ENCODE data around the gene USP2.
A peak's percentile ranks its signal among the peaks of the same experiment; 100 is the strongest.

The USP2 gene

DNA sequence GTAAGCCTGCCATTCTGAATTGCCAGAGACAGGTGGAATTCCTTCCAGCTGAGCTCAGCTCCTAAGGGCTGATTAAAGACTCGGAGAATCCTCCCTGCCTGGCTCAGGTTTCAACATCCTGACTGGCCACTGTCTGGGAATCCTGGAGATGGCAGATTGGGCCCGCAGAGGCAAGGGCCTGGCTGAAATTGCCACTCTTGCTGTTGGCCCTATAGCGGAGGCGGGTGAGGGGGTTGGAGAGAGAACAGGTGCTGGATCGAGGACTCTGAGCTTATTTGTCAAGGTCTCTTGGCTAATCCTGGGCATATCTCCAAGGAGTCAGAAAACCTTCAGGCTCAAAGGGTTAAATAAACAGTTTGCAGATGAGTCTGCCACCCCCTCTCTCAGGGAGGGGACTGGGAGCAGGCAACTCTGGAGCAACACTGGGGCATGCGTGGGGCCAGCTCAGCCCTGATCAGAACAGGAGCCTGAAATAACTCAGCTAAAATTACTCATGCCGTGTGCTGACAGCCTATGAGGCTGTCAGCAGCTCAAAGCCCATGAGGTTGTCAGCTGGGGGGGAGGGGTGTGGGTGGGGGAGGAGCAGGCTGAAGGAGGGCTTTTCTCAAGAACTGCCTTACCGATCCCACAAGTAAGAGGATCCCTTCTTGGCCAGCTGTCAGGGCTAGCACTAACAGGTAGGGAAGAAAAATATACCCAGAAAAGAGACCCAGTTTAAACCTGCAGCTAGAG is 20.3 kb downstream of the USP2 start:
- DNase-seq (ENCODE audit: low read depth in 1 of 2, low spot score in 1 of 2), result peak; percentile 27 to 62
- no peak overlapping the region; the same call in 1 of the 2 replicates for H3K27ac ChIP-seq (replicated peaks)
- peaks cover 12% of the 10 kb centered on the region for H3K27me3 ChIP-seq (ENCODE audit: insufficient read depth, poor library complexity, severe bottlenecking)
- no peak for TF ChIP-seq GABPA (IDR thresholded peaks at IDR 0.05; ENCODE audit: low read depth)
- H3K4me3 ChIP-seq (replicated peaks; ENCODE audit: insufficient read depth, low read length), result no peak overlapping the region

GRCh38 chr11:119359365-119360214 is 21.9 kb downstream of the USP2 start:
- peaks cover 14% of the 10 kb centered on the region for H3K27me3 ChIP-seq (ENCODE audit: insufficient read depth, poor library complexity, severe bottlenecking)
- H3K4me3 ChIP-seq (replicated peaks; ENCODE audit: insufficient read depth, low read length), result no peak overlapping the region
- TF ChIP-seq CTCF (IDR thresholded peaks at IDR 0.05; ENCODE audit: insufficient read depth, low read length) (no peak), GABPA (IDR thresholded peaks at IDR 0.05; ENCODE audit: low read depth) (no peak), SPI1 (IDR thresholded peaks at IDR 0.05; ENCODE audit: borderline replicate concordance, low read depth) (no peak), POLR2AphosphoS5 (IDR thresholded peaks at IDR 0.05; ENCODE audit: low read depth) (no peak)
- TF ChIP-seq, protein P1, sequence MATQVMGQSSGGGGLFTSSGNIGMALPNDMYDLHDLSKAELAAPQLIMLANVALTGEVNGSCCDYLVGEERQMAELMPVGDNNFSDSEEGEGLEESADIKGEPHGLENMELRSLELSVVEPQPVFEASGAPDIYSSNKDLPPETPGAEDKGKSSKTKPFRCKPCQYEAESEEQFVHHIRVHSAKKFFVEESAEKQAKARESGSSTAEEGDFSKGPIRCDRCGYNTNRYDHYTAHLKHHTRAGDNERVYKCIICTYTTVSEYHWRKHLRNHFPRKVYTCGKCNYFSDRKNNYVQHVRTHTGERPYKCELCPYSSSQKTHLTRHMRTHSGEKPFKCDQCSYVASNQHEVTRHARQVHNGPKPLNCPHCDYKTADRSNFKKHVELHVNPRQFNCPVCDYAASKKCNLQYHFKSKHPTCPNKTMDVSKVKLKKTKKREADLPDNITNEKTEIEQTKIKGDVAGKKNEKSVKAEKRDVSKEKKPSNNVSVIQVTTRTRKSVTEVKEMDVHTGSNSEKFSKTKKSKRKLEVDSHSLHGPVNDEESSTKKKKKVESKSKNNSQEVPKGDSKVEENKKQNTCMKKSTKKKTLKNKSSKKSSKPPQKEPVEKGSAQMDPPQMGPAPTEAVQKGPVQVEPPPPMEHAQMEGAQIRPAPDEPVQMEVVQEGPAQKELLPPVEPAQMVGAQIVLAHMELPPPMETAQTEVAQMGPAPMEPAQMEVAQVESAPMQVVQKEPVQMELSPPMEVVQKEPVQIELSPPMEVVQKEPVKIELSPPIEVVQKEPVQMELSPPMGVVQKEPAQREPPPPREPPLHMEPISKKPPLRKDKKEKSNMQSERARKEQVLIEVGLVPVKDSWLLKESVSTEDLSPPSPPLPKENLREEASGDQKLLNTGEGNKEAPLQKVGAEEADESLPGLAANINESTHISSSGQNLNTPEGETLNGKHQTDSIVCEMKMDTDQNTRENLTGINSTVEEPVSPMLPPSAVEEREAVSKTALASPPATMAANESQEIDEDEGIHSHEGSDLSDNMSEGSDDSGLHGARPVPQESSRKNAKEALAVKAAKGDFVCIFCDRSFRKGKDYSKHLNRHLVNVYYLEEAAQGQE (IDR thresholded peaks at IDR 0.05; ENCODE audit: insufficient replicate concordance, low read depth), result no peak
- peak in 1 of 2 experiments; percentile 42 for DNase-seq (ENCODE audit: low read depth in 1 of 2, low spot score in 1 of 2)
- no peak overlapping the region; the same call in 1 of the 2 replicates for H3K27ac ChIP-seq (replicated peaks)

DNA sequence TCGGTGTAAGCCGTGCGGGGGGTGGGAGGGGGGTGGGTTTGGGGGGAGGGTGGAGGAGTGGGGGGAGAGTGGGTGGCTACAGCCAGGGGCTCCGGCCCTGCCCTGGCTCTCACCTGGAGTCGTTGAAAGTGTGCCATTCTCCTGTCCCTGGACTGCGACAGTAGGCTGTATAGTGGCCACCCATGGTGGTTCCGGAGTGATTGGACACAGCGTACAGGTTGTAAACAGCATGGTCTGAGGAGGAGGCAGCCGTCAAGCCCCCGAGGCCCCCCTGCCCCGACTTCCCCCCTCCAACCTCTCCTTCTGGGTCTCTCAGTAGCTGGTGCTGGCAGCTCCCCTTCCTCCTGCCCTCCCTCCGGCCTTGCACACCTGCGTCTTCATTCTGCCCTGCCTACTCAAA is 24.4 kb downstream of the USP2 start:
- H3K27me3 ChIP-seq (ENCODE audit: insufficient read depth, poor library complexity, severe bottlenecking), result peaks cover 5% of the 10 kb centered on the region
- no peak overlapping the region for H3K27ac ChIP-seq (replicated peaks)
- no peak for DNase-seq (ENCODE audit: low read depth in 1 of 2, low spot score in 1 of 2)
- TF ChIP-seq GABPA (IDR thresholded peaks at IDR 0.05; ENCODE audit: low read depth), result no peak
- TF ChIP-seq, protein P1 (IDR thresholded peaks at IDR 0.05; ENCODE audit: insufficient replicate concordance, low read depth), result no peak
- peak overlapping the region; percentile 46; the same call in 1 of the 2 replicates for H3K4me3 ChIP-seq (replicated peaks; ENCODE audit: insufficient read depth, low read length)

GRCh38 chr11:119356349-119357031 is 25.0 kb downstream of the USP2 start:
- Histone ChIP-seq H3K27ac (replicated peaks) (no peak overlapping the region), H3K4me3 (replicated peaks; ENCODE audit: insufficient read depth, low read length) (peak overlapping the region; percentile 46), H3K27me3 (ENCODE audit: insufficient read depth, poor library complexity, severe bottlenecking) (peaks cover 5% of the 10 kb centered on the region)
- TF ChIP-seq CTCF (IDR thresholded peaks at IDR 0.05; ENCODE audit: insufficient read depth, low read length), result peak; percentile 72
- no peak for TF ChIP-seq POLR2AphosphoS5 (IDR thresholded peaks at IDR 0.05; ENCODE audit: low read depth)
- TF ChIP-seq SPI1 (IDR thresholded peaks at IDR 0.05; ENCODE audit: borderline replicate concordance, low read depth), result no peak
- no peak for TF ChIP-seq GABPA (IDR thresholded peaks at IDR 0.05; ENCODE audit: low read depth)
- TF ChIP-seq, protein P1 (IDR thresholded peaks at IDR 0.05; ENCODE audit: insufficient replicate concordance, low read depth), result no peak
- DNase-seq (ENCODE audit: low read depth in 1 of 2, low spot score in 1 of 2), result peak in 1 of 2 experiments; percentile 71

All from HL-60 (cell line).